Measurements from ENCODE around the gene PNKD. TPM values are rescaled to one million over a fixed set of nuclear protein-coding genes. Genes with fewer than 3 reads are reported as not detected.

The PNKD gene
- total and polyA plus RNA-seq, 2 experiments from 2014 or later: 28.2 to 83.3 TPM

DNA sequence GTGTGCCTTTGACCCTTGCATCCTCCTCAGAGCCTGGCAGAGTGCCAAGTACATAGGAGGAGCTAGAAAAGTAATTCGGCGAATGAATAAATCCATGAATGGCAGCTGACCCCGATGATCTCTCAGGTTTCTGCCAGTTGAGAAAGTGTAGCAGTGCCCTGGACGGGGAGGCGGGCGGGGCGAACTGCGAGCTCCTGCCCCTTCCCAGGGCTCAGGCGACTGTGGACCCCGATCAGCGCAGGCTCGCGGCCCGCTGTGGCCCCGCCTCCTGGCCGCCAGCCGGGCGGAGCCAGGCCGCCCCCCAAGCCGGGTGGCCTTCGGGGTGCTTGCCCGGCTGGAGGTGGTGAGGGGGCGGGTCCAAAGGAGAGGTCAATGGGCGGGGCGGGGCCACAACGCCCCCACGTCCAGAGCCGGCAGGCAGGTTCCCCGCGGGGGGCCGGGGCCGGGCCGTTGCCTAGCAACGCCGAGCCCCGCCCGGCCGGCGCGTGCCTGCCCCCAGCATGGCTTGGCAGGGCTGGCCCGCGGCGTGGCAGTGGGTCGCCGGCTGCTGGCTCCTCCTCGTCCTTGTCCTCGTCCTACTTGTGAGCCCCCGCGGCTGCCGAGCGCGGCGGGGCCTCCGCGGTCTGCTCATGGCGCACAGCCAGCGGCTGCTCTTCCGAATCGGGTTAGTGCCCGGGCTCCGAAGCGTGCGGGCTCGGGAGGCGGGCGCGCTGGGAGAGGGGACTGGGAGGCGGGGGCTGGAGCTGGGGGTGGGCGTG is 52.6 kb downstream of the PNKD start:
- H3K27ac ChIP-seq (ENCODE audit: low read depth): 0 out of 2 replicates have a peak overlapping the region, but pooled peaks have one; percentile 28
- H3K9me2 ChIP-seq (ENCODE audit: insufficient read depth): no peaks in the 10 kb centered on the region
- DNase-seq (ENCODE audit: low spot score): peak; percentile 96
- H3K79me2 ChIP-seq (replicated peaks; ENCODE audit: insufficient read depth): no peaks in the 10 kb centered on the region
- H3K4me2 ChIP-seq: peak overlapping the region; percentile 95
- no peaks in the 10 kb centered on the region; the same call in 1 of the 2 replicates for H4K20me1 ChIP-seq (replicated peaks; ENCODE audit: insufficient read depth)
- ATAC-seq: peak; percentile 80
- Mint-ChIP-seq H3K9me3 (no peaks in the 10 kb centered on the region), H3K4me1 (peaks cover 50% of the 10 kb centered on the region), H3K4me3 (peak overlapping the region; percentile 93), H3K27me3 (ENCODE audit: insufficient read depth, low read depth, poor library complexity) (peaks cover 13% of the 10 kb centered on the region), H3K27ac (peak overlapping the region; percentile 91), H3K36me3 (ENCODE audit: low read depth) (no peaks in the 10 kb centered on the region)
- H3K36me3 ChIP-seq (ENCODE audit: insufficient read depth): no peaks in the 10 kb centered on the region
- 0 out of 2 replicates have a peak, but pooled peaks cover 8% of the 10 kb centered on the region for H3F3A ChIP-seq (replicated peaks; ENCODE audit: low read depth)
- H3K27me3 ChIP-seq (ENCODE audit: insufficient read depth): no peaks in the 10 kb centered on the region
- H2AFZ ChIP-seq: peak overlapping the region; percentile 86
- H3K4me1 ChIP-seq (ENCODE audit: insufficient read depth): peaks cover 37% of the 10 kb centered on the region
- H3K4me3 ChIP-seq: peak overlapping the region; percentile 81
- TF ChIP-seq, protein P1, sequence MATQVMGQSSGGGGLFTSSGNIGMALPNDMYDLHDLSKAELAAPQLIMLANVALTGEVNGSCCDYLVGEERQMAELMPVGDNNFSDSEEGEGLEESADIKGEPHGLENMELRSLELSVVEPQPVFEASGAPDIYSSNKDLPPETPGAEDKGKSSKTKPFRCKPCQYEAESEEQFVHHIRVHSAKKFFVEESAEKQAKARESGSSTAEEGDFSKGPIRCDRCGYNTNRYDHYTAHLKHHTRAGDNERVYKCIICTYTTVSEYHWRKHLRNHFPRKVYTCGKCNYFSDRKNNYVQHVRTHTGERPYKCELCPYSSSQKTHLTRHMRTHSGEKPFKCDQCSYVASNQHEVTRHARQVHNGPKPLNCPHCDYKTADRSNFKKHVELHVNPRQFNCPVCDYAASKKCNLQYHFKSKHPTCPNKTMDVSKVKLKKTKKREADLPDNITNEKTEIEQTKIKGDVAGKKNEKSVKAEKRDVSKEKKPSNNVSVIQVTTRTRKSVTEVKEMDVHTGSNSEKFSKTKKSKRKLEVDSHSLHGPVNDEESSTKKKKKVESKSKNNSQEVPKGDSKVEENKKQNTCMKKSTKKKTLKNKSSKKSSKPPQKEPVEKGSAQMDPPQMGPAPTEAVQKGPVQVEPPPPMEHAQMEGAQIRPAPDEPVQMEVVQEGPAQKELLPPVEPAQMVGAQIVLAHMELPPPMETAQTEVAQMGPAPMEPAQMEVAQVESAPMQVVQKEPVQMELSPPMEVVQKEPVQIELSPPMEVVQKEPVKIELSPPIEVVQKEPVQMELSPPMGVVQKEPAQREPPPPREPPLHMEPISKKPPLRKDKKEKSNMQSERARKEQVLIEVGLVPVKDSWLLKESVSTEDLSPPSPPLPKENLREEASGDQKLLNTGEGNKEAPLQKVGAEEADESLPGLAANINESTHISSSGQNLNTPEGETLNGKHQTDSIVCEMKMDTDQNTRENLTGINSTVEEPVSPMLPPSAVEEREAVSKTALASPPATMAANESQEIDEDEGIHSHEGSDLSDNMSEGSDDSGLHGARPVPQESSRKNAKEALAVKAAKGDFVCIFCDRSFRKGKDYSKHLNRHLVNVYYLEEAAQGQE (IDR thresholded peaks at IDR 0.05; ENCODE audit: unreplicated experiment): no peak
- TF ChIP-seq CREB1 (CRISPR knock-in tag; IDR thresholded peaks at IDR 0.05; ENCODE audit: low read depth) (no peak), ZNF114 (CRISPR knock-in tag; IDR thresholded peaks at IDR 0.05) (no peak), POLR2AphosphoS5 (IDR thresholded peaks at IDR 0.05; ENCODE audit: low read depth) (peak; percentile 71)
- TF ChIP-seq, protein P2, sequence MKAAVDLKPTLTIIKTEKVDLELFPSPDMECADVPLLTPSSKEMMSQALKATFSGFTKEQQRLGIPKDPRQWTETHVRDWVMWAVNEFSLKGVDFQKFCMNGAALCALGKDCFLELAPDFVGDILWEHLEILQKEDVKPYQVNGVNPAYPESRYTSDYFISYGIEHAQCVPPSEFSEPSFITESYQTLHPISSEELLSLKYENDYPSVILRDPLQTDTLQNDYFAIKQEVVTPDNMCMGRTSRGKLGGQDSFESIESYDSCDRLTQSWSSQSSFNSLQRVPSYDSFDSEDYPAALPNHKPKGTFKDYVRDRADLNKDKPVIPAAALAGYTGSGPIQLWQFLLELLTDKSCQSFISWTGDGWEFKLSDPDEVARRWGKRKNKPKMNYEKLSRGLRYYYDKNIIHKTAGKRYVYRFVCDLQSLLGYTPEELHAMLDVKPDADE (IDR thresholded peaks at IDR 0.05): no peak

DNA sequence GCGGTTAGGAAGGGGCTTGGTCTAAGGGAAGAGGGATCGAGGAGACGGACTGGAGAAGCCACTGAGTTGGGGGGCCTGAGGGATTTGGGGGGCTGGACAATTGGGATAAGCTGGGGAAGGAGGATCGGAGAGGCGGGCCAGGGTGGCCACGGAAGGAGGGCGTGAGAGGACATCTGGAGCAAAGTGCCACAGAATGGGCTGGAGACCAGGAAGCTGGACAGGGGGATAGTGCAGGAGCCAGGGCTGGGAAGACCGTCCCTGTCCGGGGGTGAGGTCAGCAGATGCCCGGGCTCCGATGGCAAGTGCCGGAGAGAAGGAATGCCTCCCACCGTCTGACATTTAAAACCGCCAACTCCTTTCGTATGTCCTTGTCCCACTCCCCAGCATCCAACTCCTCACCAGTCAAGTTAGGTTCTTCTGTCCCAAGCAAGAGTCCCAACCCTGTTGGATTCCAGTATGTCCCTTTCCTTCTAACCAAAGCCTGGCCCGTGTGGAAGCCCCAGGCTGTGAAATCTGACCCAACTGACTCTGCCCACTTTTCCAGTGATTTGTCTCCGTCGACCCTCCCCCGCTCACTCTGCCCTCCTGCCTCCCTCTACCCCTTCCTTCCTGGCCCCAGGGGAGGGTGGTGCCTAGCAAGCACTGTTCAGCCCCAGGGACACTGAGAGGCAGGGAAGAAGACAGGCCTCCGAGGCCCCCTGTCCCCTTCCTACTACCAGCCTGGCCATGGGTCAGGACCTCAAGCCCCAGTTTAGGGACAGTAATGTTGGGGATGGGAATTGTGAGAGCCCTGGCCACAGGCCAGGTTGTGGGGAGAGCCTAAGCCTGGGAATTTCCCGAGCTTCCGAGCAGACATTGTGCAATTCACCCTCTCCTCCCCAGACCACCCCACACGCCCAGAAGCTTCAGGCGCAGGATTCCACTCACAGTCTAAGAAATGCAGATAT is 53.5 kb downstream of the PNKD start:
- TF ChIP-seq, protein P2 (IDR thresholded peaks at IDR 0.05): no peak
- TF ChIP-seq POLR2AphosphoS5 (IDR thresholded peaks at IDR 0.05; ENCODE audit: low read depth): peak; percentile 49
- peaks cover 13% of the 10 kb centered on the region for H3K27me3 Mint-ChIP-seq (ENCODE audit: insufficient read depth, low read depth, poor library complexity)

More for the DNA sequence above, 53.5 kb downstream of the PNKD start:
- peak; percentile 57 for ATAC-seq
- Histone ChIP-seq H3K4me1 (ENCODE audit: insufficient read depth) (peaks cover 37% of the 10 kb centered on the region), H3K9me2 (ENCODE audit: insufficient read depth) (no peaks in the 10 kb centered on the region), H3K36me3 (ENCODE audit: insufficient read depth) (no peaks in the 10 kb centered on the region), H3K4me3 (peak overlapping the region; percentile 81), H2AFZ (peak overlapping the region; percentile 80), H3K27me3 (ENCODE audit: insufficient read depth) (no peaks in the 10 kb centered on the region), H3F3A (replicated peaks; ENCODE audit: low read depth) (0 out of 2 replicates have a peak, but pooled peaks cover 8% of the 10 kb centered on the region), H3K4me2 (peak overlapping the region; percentile 95), H3K27ac (ENCODE audit: low read depth) (peak overlapping the region; percentile 94), H4K20me1 (replicated peaks; ENCODE audit: insufficient read depth) (no peaks in the 10 kb centered on the region; the same call in 1 of the 2 replicates), H3K79me2 (replicated peaks; ENCODE audit: insufficient read depth) (no peaks in the 10 kb centered on the region)
- Mint-ChIP-seq H3K36me3 (ENCODE audit: low read depth) (no peaks in the 10 kb centered on the region), H3K4me1 (peaks cover 55% of the 10 kb centered on the region), H3K9me3 (no peaks in the 10 kb centered on the region), H3K4me3 (peak overlapping the region; percentile 93), H3K27ac (peak overlapping the region; percentile 91)
- peak; percentile 81 for DNase-seq (ENCODE audit: low spot score)
